Measurements from ENCODE around the gene VIT. TPM values are rescaled to one million over a fixed set of nuclear protein-coding genes. Genes with fewer than 3 reads are reported as not detected.
"Not testable (repeated sequence)": the region's sequence is repeated elsewhere in the genome, so short reads cannot be mapped to it uniquely, and the experiment has no call there.

VIT gene
- total and polyA plus RNA-seq, 7 experiments from 2014 or later = not detected

DNA sequence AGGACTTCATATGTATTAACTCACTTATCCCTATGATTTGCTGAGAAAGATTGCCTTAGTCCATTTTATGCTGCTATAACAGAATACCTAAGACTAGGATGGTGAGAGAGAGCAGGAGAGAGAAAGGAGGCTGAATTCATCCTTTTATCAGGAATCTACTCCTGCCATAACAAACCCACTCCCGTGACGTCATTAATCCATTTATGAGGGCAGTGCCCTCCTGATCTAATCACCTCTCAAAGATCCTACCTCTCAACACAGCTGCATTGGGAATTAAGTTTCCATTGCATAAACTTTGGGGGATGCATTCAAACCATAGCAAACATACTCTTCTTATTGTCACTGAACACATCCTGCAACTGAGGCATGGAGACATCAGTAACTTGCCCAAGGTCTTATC lies 122.0 kb downstream of the VIT start:
- H3K4me3 Mint-ChIP-seq = no peak overlapping the region
- Histone ChIP-seq H3K4me1 (ENCODE audit: control insufficient read depth in 2 of 2, insufficient read depth in 2 of 2, low read length in 2 of 2) (no peaks in the 10 kb centered on the region), H3K4me3 (ENCODE audit: low read length) (no peak overlapping the region), H3K9me3 (ENCODE audit: control insufficient read depth in 2 of 3, low read length in 3 of 3) (no peaks in the 10 kb centered on the region), H3K36me3 (ENCODE audit: control insufficient read depth in 2 of 3, insufficient read depth in 3 of 3, low read length in 3 of 3) (no peaks in the 10 kb centered on the region), H3K27ac (ENCODE audit: low read depth, low read length) (no peak overlapping the region), H3K27me3 (ENCODE audit: control insufficient read depth in 2 of 2, insufficient read depth in 2 of 2, low read length in 2 of 2) (no peaks in the 10 kb centered on the region)
- intact Hi-C loops (cut with micrococcal nuclease) = no loop called here
- no peaks in the 10 kb centered on the region for H3K9me3 Mint-ChIP-seq
- H3K27me3 Mint-ChIP-seq = no peaks in the 10 kb centered on the region
- no peak for DNase-seq
- ATAC-seq = no peak
- H3K4me1 Mint-ChIP-seq = no peaks in the 10 kb centered on the region
- CTCF ChIA-PET = no interaction called here
- POLR2A ChIA-PET = no interaction called here
- H3K36me3 Mint-ChIP-seq = peaks cover 0 to 3% (median 0%) of the 10 kb centered on the region in 5 donors
- H3K27ac Mint-ChIP-seq = no peak overlapping the region

DNA sequence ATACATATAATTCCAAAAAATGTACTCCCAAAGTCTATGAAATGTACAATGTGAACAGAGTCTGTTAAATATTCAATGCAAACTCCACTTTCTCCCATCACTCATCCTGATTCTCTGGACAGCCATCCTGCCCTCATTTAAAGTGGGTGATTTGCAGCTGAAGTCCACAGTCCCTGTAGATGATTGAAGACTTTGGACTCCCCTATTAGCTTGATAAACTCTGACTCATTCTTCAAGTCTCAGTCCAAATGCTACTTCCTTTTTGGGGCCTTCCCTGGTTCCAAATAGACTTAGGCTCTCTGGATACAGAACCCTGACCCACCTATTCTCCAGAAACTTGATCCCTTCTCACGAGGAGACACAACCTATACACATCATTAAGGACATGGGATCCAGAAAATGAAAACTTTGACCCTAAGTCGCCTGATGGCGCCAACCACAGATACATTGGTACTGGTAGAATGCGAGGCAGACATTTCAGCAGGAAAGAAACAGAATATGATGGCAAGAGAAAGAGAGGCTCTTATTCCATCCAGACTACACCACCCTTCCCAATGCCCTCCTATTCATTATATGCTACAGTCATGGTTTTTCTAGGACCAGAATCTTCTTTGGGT lies 122.7 kb downstream of the VIT start:
- H3K36me3 ChIP-seq (ENCODE audit: control insufficient read depth in 2 of 3, insufficient read depth in 3 of 3, low read length in 3 of 3) = no peaks in the 10 kb centered on the region
- Mint-ChIP-seq H3K36me3 (no peaks in the 10 kb centered on the region), H3K9me3 (no peaks in the 10 kb centered on the region), H3K27me3 (peaks cover 0 to 3% (median 0%) of the 10 kb centered on the region in 5 donors), H3K4me1 (no peaks in the 10 kb centered on the region), H3K4me3 (no peak overlapping the region), H3K27ac (no peak overlapping the region)
- H3K9me3 ChIP-seq (ENCODE audit: control insufficient read depth in 2 of 3, low read length in 3 of 3) = no peaks in the 10 kb centered on the region
- no peaks in the 10 kb centered on the region for H3K27me3 ChIP-seq (ENCODE audit: control insufficient read depth in 2 of 2, insufficient read depth in 2 of 2, low read length in 2 of 2)
- no peak overlapping the region for H3K4me3 ChIP-seq (ENCODE audit: low read length)
- CTCF ChIA-PET = no interaction called here
- no peak for DNase-seq
- POLR2A ChIA-PET = no interaction called here
- no peaks in the 10 kb centered on the region for H3K4me1 ChIP-seq (ENCODE audit: control insufficient read depth in 2 of 2, insufficient read depth in 2 of 2, low read length in 2 of 2)
- H3K27ac ChIP-seq (ENCODE audit: low read depth, low read length) = no peak overlapping the region
- ATAC-seq = no peak
- intact Hi-C loops (cut with micrococcal nuclease) = no loop called here

DNA sequence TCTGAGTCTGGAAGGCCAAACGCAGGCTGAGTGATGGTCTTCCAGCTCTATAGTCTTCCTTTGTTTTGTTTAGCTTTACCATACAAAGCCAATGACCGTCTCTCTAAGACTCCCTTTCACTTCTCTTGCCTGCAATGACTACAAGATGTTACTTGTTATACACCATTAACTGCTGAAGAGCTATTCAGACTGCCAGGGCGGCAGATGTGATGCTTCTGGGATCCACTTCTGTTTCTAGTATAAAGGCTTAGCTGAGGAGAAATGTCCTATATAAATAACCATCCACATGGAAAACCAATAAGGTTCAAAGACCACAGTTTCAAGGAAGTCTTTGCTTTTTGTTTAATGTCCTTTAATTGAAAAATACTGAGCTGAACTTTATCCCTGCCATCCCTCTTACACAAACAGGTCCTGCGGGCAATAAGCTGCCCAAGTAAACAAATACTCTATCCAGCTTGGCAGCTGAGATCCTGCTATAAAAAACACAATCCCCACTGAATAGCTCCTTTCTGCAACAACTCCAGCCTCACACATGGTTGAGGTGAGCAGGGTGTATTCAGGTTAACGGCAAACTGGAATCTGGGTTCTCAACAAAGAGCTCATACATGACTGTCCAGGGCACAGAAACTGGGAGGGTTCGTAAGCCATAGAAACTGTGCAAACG lies 124.6 kb downstream of the VIT start:
- Mint-ChIP-seq H3K36me3 (no peaks in the 10 kb centered on the region), H3K27me3 (peaks cover 0 to 4% (median 0%) of the 10 kb centered on the region in 5 donors), H3K27ac (no peak overlapping the region), H3K4me3 (no peak overlapping the region), H3K9me3 (no peaks in the 10 kb centered on the region), H3K4me1 (no peaks in the 10 kb centered on the region)
- POLR2A ChIA-PET = no interaction called here
- no peak overlapping the region for H3K27ac ChIP-seq (ENCODE audit: low read depth, low read length)
- H3K36me3 ChIP-seq (ENCODE audit: control insufficient read depth in 2 of 3, insufficient read depth in 3 of 3, low read length in 3 of 3) = no peaks in the 10 kb centered on the region
- DNase-seq (no peak), ATAC-seq (no peak)
- H3K9me3 ChIP-seq (ENCODE audit: control insufficient read depth in 2 of 3, low read length in 3 of 3) = no peaks in the 10 kb centered on the region
- intact Hi-C loops (cut with micrococcal nuclease) = no loop called here
- H3K4me1 ChIP-seq (ENCODE audit: control insufficient read depth in 2 of 2, insufficient read depth in 2 of 2, low read length in 2 of 2) = no peaks in the 10 kb centered on the region
- H3K4me3 ChIP-seq (ENCODE audit: low read length) = no peak overlapping the region
- CTCF ChIA-PET = no interaction called here
- no peaks in the 10 kb centered on the region for H3K27me3 ChIP-seq (ENCODE audit: control insufficient read depth in 2 of 2, insufficient read depth in 2 of 2, low read length in 2 of 2)

DNA sequence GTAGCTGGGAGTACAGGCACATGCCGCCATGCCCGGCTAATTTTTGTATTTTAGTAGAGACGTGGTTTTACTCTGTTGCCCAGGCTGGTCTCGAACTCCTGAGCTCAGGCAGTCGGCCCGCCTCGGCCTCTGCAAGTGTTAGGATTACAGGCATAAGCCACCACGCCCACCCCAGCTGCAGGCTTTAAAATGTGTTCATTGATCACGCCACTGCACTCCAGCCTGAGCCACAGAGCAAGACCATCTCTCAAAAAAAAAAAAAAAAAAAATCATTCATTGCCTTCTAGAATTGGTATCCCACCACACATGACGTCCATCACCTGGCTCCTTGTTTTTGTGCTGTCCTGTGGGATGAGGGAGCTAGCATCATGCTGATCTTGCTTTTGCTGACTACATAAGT lies 127.4 kb downstream of the VIT start:
- H3K4me3 ChIP-seq (ENCODE audit: low read length) = no peak overlapping the region
- Mint-ChIP-seq H3K36me3 (no peaks in the 10 kb centered on the region), H3K27me3 (peaks cover 1 to 17% (median 4%) of the 10 kb centered on the region in 5 donors), H3K9me3 (no peaks in the 10 kb centered on the region), H3K4me3 (no peak overlapping the region), H3K27ac (no peak overlapping the region), H3K4me1 (no peaks in the 10 kb centered on the region)
- ChIA-PET CTCF (interaction anchor here (0.7 kb wide), 1 partner anchor 20 kb away, joined by 3 read pairs; no protein-coding TSS in a partner anchor), POLR2A (no interaction called here)
- ATAC-seq (no peak), DNase-seq (no peak)
- intact Hi-C loops (cut with micrococcal nuclease) = no loop called here
- no peak overlapping the region for H3K27ac ChIP-seq (ENCODE audit: low read depth, low read length)
- no peaks in the 10 kb centered on the region for H3K36me3 ChIP-seq (ENCODE audit: control insufficient read depth in 2 of 3, insufficient read depth in 3 of 3, low read length in 3 of 3)
- no peaks in the 10 kb centered on the region for H3K27me3 ChIP-seq (ENCODE audit: control insufficient read depth in 2 of 2, insufficient read depth in 2 of 2, low read length in 2 of 2)
- H3K4me1 ChIP-seq (ENCODE audit: control insufficient read depth in 2 of 2, insufficient read depth in 2 of 2, low read length in 2 of 2) = no peaks in the 10 kb centered on the region
- no peaks in the 10 kb centered on the region for H3K9me3 ChIP-seq (ENCODE audit: control insufficient read depth in 2 of 3, low read length in 3 of 3)

DNA sequence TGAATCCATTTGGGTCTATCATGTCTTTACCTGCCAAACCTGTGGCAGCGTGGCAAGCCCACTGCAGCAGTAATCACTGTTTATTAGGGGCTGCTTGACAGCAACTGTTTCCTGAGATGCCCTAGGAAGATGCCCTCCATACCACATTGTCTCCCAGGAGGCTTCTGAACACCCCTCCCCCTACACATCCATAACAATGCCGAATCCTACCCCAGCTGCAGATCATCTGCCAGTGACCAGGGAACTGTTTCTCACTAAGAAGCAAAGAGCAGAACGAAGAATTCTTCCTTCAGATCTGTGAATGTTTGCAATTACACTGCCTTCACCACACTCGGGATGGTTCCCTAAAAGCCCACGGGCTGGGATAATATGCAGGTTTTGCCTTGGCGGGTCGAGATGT lies 127.8 kb downstream of the VIT start:
- Mint-ChIP-seq H3K9me3 (no peaks in the 10 kb centered on the region), H3K27ac (no peak overlapping the region), H3K27me3 (peaks cover 3 to 20% (median 6%) of the 10 kb centered on the region in 5 donors), H3K4me1 (no peaks in the 10 kb centered on the region), H3K4me3 (no peak overlapping the region), H3K36me3 (no peaks in the 10 kb centered on the region)
- DNase-seq = no peak
- Histone ChIP-seq H3K36me3 (ENCODE audit: control insufficient read depth in 2 of 3, insufficient read depth in 3 of 3, low read length in 3 of 3) (no peaks in the 10 kb centered on the region), H3K9me3 (ENCODE audit: control insufficient read depth in 2 of 3, low read length in 3 of 3) (no peaks in the 10 kb centered on the region), H3K27ac (ENCODE audit: low read depth, low read length) (no peak overlapping the region), H3K4me3 (ENCODE audit: low read length) (no peak overlapping the region), H3K4me1 (ENCODE audit: control insufficient read depth in 2 of 2, insufficient read depth in 2 of 2, low read length in 2 of 2) (no peaks in the 10 kb centered on the region), H3K27me3 (ENCODE audit: control insufficient read depth in 2 of 2, insufficient read depth in 2 of 2, low read length in 2 of 2) (no peaks in the 10 kb centered on the region)
- POLR2A ChIA-PET = no interaction called here
- CTCF ChIA-PET = interaction anchor here (0.7 kb wide), 1 partner anchor 20 kb away, joined by 3 read pairs; no protein-coding TSS in a partner anchor
- no peak for ATAC-seq
- intact Hi-C loops (cut with micrococcal nuclease) = no loop called here

DNA sequence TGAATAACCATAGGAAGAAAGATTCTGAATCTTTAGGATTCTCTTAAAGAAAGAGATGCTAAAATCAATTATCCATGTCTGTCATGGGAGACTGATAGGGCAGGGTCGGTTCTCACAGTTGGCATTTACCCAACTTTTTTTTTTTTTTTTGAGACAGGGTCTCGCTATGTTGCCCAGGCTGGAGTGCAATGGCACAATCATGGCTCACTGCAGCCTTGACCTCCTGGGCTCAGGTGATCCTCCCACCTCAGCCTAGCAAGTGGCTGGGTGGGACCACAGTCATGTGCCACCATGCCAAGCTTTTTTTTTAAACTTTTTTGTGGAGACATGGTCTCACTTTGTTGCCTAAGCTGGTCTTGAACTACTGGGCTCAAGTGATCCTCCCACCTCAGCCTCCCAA lies 128.2 kb downstream of the VIT start:
- intact Hi-C loops (cut with micrococcal nuclease); H3K4me1 Mint-ChIP-seq; POLR2A ChIA-PET: not testable (repeated sequence)

DNA sequence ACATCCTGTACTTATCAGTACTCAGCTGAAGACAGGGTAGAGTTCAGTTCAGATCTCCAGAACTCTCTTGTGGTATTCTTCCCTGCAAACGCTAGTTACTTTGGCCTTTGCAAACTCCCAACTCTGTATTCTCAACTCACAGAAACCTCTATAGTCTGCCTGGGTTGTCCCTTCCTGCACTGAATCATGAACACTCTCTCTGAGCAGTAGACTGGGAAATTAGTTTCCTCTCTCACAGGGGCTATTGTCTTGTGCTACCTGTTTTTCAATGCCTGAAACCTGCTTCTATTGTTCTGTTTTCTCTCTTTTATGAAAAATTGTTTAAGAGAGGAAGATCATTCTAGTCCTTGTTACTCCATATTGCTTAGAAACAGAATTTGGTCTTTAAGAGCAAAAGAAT lies 134.7 kb downstream of the VIT start:
- no peak overlapping the region for H3K4me3 ChIP-seq (ENCODE audit: low read length)
- Mint-ChIP-seq H3K27ac (no peak overlapping the region), H3K4me3 (no peak overlapping the region), H3K9me3 (peaks cover 0 to 6% (median 0%) of the 10 kb centered on the region in 11 donors), H3K4me1 (peaks cover 6 to 15% (median 8%) of the 10 kb centered on the region in 7 donors), H3K27me3 (peaks cover 6 to 26% (median 15%) of the 10 kb centered on the region in 5 donors), H3K36me3 (peaks cover 0 to 9% (median 0%) of the 10 kb centered on the region in 5 donors)
- intact Hi-C loops (cut with micrococcal nuclease) = no loop called here
- no peaks in the 10 kb centered on the region for H3K27me3 ChIP-seq (ENCODE audit: control insufficient read depth in 2 of 2, insufficient read depth in 2 of 2, low read length in 2 of 2)
- POLR2A ChIA-PET = no interaction called here
- H3K27ac ChIP-seq (ENCODE audit: low read depth, low read length) = no peak overlapping the region
- ATAC-seq (no peak), DNase-seq (no peak)
- peaks cover 5 to 6% of the 10 kb centered on the region in 2 donors for H3K4me1 ChIP-seq (ENCODE audit: control insufficient read depth in 2 of 2, insufficient read depth in 2 of 2, low read length in 2 of 2)
- no peaks in the 10 kb centered on the region for H3K9me3 ChIP-seq (ENCODE audit: control insufficient read depth in 2 of 3, low read length in 3 of 3)
- CTCF ChIA-PET = no interaction called here
- no peaks in the 10 kb centered on the region for H3K36me3 ChIP-seq (ENCODE audit: control insufficient read depth in 2 of 3, insufficient read depth in 3 of 3, low read length in 3 of 3)

More for the DNA sequence above, 128.2 kb downstream of the VIT start:
- ATAC-seq; H3K27me3 ChIP-seq (ENCODE audit: control insufficient read depth in 2 of 2, insufficient read depth in 2 of 2, low read length in 2 of 2); H3K36me3 Mint-ChIP-seq; H3K4me3 Mint-ChIP-seq; H3K27ac ChIP-seq (ENCODE audit: low read depth, low read length); H3K9me3 Mint-ChIP-seq; DNase-seq; H3K4me3 ChIP-seq (ENCODE audit: low read length); CTCF ChIA-PET; H3K27ac Mint-ChIP-seq; H3K36me3 ChIP-seq (ENCODE audit: control insufficient read depth in 2 of 3, insufficient read depth in 3 of 3, low read length in 3 of 3); H3K4me1 ChIP-seq (ENCODE audit: control insufficient read depth in 2 of 2, insufficient read depth in 2 of 2, low read length in 2 of 2); H3K9me3 ChIP-seq (ENCODE audit: control insufficient read depth in 2 of 3, low read length in 3 of 3): not testable (repeated sequence)
- peaks cover 3 to 20% (median 6%) of the 10 kb centered on the region in 5 donors for H3K27me3 Mint-ChIP-seq
